Fibroblast of villous mesenchyme (primary cell): ENCODE measurements around the gene TMA7B. TPM values are rescaled to one million over a fixed set of nuclear protein-coding genes. Genes with fewer than 3 reads are reported as not detected.

ENCODE experiments used
- DNase-seq: peaks from one replicate; pipeline ENCODE4 v3.0.0-alpha.2; 2010; ENCODE audit warnings: low read depth
- H3K4me3 ChIP-seq: 2 replicates; pipeline ENCODE4 v1.5.1; 2011; ENCODE audit warnings: low read depth, mild to moderate bottlenecking, low read length
- total RNA-seq: library from RNA; depleted of rRNA; stranded (reverse); fragments of >200 nt; gene quantifications from 2 replicates; pipeline ENCODE4 v1.2.3, GENCODE V29; 2012
- TF ChIP-seq, protein P1 (sequence below): IDR thresholded peaks from 2 replicates; pipeline ENCODE4 v1.5.1; 2012; ENCODE audit warnings: low read depth, mild to moderate bottlenecking, low read length; ENCODE audit not compliant: insufficient read depth

The TMA7B gene
- total RNA-seq, 1 donor = not detected

DNA sequence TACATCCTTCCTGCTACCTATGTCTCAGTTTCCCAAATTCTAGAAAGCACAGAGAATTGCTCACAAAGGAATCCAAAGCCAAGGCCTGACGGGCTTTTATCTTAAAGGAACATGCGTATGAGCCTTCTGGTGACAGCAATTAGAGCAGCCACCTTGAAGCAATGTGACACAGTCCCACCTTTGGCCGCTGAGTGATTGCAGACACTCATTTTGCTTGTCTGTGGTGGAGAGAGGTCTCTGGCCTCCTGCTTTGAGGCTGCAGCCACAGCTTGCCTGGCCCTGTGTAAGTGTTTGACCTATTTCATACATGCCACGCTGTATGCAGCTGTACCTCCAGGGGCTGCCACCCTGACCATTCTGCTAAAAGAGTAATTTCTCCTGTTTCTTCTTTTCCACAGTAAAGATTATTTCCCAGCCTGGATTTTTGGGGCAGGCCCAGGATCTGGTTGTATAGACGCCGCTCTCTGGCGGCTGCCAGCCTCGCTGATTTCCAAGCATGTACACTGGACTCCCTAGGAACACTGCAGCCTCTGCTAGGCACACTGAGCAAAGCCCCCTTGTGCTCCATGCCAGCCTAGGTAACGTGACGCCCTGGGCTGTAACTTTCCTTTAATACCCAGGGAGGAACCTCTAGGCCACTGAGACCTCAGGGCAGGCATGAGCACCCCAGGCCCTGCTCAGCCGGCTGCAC, 1.1 kb upstream of the TMA7B start:
- H3K4me3 ChIP-seq = no peak overlapping the region
- TF ChIP-seq, protein P1, sequence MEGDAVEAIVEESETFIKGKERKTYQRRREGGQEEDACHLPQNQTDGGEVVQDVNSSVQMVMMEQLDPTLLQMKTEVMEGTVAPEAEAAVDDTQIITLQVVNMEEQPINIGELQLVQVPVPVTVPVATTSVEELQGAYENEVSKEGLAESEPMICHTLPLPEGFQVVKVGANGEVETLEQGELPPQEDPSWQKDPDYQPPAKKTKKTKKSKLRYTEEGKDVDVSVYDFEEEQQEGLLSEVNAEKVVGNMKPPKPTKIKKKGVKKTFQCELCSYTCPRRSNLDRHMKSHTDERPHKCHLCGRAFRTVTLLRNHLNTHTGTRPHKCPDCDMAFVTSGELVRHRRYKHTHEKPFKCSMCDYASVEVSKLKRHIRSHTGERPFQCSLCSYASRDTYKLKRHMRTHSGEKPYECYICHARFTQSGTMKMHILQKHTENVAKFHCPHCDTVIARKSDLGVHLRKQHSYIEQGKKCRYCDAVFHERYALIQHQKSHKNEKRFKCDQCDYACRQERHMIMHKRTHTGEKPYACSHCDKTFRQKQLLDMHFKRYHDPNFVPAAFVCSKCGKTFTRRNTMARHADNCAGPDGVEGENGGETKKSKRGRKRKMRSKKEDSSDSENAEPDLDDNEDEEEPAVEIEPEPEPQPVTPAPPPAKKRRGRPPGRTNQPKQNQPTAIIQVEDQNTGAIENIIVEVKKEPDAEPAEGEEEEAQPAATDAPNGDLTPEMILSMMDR = no peak

DNA sequence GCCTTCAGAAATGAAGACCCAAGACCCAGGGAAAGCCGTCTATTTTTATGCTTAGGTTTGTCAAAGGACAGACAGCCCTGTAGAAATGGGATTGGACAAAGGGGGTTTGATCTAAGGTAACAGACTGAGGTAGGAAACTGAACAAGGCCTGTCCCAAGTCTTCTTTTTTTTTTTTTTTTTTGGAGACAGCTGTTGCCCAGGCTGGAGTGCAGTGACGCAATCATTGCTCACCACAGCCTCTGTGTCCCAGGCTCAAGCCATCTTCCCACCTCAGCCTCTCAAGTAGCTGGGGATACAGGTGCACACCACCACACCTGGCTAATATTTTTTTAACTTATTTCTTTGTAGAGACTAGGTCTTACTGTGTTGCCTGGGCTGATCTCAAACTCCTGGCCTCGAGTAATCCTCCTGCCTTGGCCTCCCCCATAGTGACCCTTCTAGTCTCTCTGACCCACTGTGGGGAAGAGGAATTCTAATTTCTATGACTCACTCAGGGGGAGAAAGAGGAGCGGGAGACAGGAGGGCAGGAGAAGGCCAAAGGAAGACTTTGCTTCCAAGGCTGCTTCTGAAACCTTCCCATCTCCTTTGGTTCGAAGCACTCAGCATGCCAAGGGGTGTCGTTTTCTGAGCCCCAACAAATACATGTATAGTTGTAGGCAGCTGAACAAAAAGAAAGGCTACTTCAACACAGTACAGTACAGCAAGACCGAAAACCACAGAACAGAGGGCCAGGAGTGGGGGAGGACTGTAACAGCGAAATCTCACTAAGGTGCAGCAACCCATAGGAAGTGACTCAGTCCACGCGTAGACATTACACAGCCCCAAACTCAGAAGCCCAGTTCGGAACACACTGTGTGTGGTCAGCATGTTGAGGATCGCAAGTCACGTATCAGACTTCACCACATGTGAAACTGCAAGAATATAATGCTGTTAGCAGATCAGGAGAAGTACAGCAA, 872 bp downstream of the TMA7B start:
- TF ChIP-seq, protein P1 = no peak
- H3K4me3 ChIP-seq = no peak overlapping the region
- peak; percentile 92 for DNase-seq

More for the DNA sequence above, 1.1 kb upstream of the TMA7B start:
- DNase-seq = no peak

- TF ChIP-seq, protein P1 = no peak
- H3K4me3 ChIP-seq = no peak overlapping the region
- no peak for DNase-seq
Measured at GRCh38 chr22:39962071-39962470, 1.9 kb downstream of the TMA7B start.

DNA sequence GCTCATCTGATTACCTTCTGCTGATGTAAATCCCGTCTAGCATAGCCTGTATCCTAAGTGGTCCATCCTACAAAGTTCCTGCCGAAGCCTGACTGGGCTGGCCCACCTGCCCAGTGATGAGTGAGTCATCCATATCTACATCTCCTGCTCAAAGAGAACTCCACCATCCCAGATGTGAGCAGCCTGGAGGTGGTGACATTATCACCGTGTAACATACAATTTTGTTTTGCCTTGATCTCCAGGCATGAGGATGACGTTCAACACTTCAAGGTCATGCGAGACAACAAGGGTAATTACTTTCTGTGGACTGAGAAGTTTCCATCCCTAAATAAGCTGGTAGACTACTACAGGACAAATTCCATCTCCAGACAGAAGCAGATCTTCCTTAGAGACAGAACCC, 5.6 kb downstream of the TMA7B start:
- DNase-seq = no peak
- H3K4me3 ChIP-seq = no peak overlapping the region
- TF ChIP-seq, protein P1 = no peak

DNA sequence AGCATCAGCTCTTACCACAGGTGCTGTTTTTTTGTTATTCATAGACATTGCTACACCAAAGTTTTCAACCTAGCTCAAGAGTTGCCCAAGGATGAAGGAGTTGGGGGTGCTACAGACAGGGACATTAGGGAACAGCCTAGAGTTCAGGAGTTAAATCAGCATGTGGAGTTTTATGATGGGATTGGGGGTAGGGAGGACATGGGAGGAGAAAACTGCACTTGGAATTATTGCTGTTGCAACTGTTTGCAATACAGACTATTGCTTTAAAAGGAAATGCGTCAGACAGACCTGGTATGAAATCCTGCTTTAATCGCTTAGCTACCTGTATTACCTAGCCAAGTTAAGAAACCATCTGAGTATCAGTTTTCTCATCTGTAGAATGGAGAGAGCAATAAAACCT, 6.3 kb downstream of the TMA7B start:
- no peak overlapping the region for H3K4me3 ChIP-seq
- DNase-seq = peak; percentile 31
- TF ChIP-seq, protein P1 = no peak

DNA sequence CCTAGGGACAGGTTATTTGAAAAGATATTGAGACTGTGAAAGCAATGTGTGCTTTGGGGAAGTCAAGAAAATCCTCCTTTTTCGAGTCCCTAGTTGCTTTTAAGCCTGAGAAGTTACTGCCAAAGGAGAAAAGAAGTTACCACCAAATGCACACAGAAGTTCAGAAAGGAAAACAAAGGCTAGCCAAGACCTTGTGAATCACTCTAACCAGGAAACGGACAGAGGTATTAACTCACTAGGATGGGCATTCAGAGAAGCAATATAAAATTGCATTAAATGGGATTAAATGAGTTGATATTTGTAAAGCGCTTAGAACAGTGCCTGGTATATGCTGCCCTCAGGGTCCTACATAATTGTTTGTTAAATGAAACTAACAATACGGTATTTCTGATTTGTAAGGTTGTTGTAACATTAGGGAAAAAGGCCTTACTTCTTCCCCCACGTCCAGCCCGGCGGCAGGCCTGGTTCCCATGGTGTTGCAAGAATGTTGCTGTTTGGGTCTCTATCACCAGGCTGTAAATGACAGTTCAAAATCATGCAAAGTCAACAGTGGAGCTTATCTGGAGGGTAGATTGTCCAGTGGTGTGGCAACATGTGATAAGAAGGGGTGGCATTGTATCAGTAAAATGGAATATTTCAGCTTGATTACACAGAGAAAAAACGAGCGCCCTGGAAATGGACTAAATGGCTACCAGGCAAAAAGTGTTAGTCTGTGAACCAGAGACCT, 7.1 kb downstream of the TMA7B start:
- DNase-seq = no peak
- TF ChIP-seq, protein P1 = no peak
- no peak overlapping the region for H3K4me3 ChIP-seq
